GM12873 (cell line): ENCODE data around the gene PADI4.

Source experiments
- TF ChIP-seq, protein P1 (sequence below): IDR thresholded peaks from 2 replicates; pipeline ENCODE4 v1.5.1; 2012; ENCODE audit warnings: low read depth, mild to moderate bottlenecking, moderate library complexity, low read length, control low read depth; ENCODE audit not compliant: insufficient read depth; ENCODE audit errors: missing control alignments

Gene PADI4

DNA sequence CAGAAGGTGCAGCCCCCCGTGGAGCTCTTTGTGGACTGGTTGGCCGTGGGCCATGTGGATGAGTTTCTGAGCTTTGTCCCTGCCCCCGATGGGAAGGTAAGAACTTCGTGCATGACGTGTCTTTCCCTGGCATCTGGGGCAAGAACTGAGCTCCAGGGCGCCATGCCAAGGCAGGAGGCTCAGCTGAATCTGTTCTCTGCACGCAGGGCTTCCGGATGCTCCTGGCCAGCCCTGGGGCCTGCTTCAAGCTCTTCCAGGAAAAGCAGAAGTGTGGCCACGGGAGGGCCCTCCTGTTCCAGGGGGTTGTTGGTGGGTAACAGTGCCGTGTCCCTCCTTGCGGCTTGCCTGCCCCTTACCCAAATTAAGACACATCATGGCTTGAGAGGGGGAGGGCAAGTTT lies 31.4 kb upstream of the PADI4 start:
- TF ChIP-seq, protein P1, sequence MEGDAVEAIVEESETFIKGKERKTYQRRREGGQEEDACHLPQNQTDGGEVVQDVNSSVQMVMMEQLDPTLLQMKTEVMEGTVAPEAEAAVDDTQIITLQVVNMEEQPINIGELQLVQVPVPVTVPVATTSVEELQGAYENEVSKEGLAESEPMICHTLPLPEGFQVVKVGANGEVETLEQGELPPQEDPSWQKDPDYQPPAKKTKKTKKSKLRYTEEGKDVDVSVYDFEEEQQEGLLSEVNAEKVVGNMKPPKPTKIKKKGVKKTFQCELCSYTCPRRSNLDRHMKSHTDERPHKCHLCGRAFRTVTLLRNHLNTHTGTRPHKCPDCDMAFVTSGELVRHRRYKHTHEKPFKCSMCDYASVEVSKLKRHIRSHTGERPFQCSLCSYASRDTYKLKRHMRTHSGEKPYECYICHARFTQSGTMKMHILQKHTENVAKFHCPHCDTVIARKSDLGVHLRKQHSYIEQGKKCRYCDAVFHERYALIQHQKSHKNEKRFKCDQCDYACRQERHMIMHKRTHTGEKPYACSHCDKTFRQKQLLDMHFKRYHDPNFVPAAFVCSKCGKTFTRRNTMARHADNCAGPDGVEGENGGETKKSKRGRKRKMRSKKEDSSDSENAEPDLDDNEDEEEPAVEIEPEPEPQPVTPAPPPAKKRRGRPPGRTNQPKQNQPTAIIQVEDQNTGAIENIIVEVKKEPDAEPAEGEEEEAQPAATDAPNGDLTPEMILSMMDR: no peak

DNA sequence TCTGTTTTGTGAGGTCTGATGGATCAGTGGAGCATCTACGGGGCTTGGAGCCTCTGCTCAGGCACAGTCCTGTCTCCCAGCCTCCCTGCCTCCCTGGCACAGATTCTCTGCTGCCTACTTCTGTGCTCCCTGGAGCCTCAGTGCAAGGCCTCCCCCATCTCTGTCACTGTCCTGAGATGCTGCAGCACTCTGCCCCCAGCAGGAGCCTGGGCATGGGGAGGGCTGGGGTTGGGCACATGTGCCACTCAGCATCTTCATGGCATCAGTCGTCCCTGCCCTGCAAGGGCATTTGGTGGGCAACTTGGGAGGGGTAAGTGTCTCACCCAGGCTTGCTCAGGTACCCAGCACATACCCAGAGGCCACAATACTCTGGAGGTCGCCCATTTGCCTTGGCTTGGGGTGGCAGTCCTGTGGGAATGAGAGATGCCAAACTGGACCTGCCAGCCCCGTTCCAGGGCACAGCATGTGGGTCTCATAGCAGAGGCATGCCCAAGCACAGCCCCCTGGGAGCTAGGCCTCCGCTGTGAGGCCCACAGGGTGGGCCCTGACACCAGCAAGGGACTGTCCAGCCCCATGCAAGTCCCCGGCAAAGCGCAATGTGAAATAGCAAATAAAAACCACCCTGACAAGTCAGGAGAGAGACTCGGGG lies 30.4 kb upstream of the PADI4 start:
- TF ChIP-seq, protein P1: no peak

DNA sequence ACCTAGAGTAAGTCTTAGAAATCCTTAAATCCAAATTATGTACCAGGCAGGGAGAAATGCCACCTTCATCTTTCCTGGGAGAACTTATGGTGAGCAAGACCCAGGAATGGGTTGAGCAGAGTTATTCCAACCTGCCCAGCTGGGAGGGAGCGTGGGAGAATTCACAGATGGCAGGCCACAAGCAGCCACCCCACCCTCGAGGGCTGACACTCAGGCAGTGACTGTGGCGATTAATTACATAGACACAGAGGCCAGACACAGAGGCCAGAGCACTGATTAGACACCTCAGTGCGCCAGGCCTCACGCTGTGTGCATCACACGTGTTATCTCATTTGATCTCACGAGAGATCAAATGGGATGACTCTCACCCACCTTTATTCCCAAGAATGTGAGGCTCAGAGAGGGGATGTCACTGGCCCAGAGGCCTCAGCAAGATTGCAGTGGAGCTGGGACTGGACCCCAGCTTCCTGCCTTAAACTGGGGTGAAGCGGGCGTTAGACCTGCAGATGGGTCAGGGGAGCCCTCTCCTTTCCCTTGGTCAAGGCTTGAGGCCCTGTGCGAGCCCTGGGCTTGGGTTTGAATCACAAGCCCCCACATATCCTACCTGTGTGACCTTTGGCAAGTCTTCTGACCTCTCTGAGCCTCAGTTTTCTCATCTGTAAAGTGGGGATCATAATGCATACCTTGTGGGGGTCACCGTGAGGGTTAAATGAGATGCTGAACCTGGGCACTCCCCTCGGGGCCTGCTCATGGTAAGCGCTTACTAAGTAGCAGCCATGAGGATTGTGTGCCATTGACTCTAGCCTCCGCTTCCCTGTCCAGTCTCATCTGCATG lies 28.8 kb upstream of the PADI4 start:
- TF ChIP-seq, protein P1: no peak

DNA sequence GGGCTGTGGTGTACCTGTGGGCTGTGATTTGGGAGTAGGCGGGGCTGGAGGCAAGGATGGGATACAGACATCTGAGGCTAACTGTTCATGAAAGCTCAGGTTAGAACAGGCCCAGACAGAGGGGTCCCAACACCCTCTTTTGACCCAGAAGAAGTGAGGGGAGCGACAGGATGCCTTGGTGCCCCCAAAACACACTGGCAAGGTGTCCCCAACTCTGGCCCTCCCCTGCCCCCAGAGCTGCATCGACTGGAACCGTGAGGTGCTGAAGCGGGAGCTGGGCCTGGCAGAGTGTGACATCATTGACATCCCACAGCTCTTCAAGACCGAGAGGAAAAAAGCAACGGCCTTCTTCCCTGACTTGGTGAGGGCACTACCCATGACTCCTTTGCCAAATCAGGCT lies 27.6 kb upstream of the PADI4 start:
- TF ChIP-seq, protein P1: no peak

DNA sequence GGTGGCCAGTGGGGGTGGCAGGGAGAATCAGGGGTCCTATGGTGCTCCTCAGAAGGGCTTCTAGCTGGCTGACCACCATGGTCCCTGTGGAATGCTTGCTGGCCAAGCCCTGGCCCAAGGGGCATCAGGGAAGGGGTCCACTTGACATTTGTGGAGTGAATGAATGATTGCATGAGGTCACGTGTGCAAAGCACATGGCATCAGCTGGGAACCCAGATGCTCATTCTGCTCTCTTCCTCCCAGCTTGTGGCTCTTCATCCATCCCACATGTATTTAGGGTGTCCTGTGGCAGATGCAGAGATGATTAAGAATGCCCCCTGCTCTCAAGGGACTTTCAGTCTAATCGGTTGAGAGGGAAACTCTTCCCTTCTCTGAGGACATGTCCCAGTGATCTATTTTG lies 27.1 kb upstream of the PADI4 start:
- TF ChIP-seq, protein P1: no peak

DNA sequence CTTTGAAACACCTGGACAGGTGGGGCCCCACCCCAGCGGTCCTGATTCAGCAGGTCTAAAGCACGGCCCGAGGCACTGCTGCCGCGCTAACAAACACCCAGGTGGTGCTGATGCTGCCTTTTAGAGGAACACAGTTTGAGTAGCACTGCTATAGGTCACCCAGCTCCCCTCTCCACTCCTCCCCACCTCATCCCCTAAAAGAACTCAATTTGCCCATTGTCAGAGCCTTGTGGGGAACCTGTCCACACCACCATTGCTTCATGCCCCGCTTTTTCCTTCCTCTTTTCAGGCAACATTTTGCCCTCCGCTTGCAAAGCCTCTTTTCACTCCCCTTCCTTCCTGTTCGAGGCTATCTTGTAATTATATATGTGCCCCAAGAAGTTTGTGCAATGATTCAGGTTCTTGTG lies 26.2 kb upstream of the PADI4 start:
- TF ChIP-seq, protein P1: no peak

DNA sequence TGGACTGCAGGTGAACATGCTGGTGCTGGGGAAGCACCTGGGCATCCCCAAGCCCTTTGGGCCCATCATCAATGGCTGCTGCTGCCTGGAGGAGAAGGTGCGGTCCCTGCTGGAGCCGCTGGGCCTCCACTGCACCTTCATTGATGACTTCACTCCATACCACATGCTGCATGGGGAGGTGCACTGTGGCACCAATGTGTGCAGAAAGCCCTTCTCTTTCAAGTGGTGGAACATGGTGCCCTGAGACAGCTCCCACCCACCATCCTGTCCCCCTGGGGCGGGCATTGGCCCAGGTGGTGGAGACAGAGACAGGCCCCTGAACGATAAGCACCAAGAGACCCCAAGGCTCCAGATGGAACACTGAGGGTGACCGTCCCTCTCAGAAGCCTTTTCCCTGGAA lies 25.2 kb upstream of the PADI4 start:
- TF ChIP-seq, protein P1: no peak
